Fibroblast of villous mesenchyme (primary cell): ENCODE data around the gene TEX54. TPM values are rescaled to one million over a fixed set of nuclear protein-coding genes. Genes with fewer than 3 reads are reported as not detected.

Experiments used
- DNase-seq: peaks from one replicate; pipeline ENCODE4 v3.0.0-alpha.2; 2010; ENCODE audit warnings: low read depth
- H3K4me3 ChIP-seq: 2 replicates; pipeline ENCODE4 v1.5.1; 2011; ENCODE audit warnings: low read depth, mild to moderate bottlenecking, low read length
- CTCF ChIP-seq: IDR thresholded peaks from 2 replicates; pipeline ENCODE4 v1.5.1; 2012; ENCODE audit warnings: low read depth, mild to moderate bottlenecking, low read length; ENCODE audit not compliant: insufficient read depth
- total RNA-seq: library from RNA; depleted of rRNA; stranded (reverse); fragments of >200 nt; gene quantifications from 2 replicates; pipeline ENCODE4 v1.2.3, GENCODE V29; 2012

TEX54 gene
- total RNA-seq, 1 donor = not detected

GRCh38 chr11:62854825-62855570, 22.4 kb upstream of the TEX54 start:
- peak; percentile 48 for DNase-seq
- peak overlapping the region; percentile 88 for H3K4me3 ChIP-seq
- no peak for TF ChIP-seq CTCF

- no peak for DNase-seq
- H3K4me3 ChIP-seq = peak overlapping the region; percentile 88
- no peak for TF ChIP-seq CTCF
These were observed 21.6 kb upstream of the TEX54 start for GRCh38 chr11:62854013-62854824.

- DNase-seq = no peak
- H3K4me3 ChIP-seq = peak overlapping the region; percentile 88
- no peak for TF ChIP-seq CTCF
These were observed 20.8 kb upstream of the TEX54 start for GRCh38 chr11:62853279-62853965.

GRCh38 chr11:62852523-62853188, 20.0 kb upstream of the TEX54 start:
- H3K4me3 ChIP-seq = no peak overlapping the region
- DNase-seq = no peak
- no peak for TF ChIP-seq CTCF

GRCh38 chr11:62851807-62852522, 19.3 kb upstream of the TEX54 start:
- H3K4me3 ChIP-seq = no peak overlapping the region
- TF ChIP-seq CTCF = no peak
- DNase-seq = no peak
